Endothelial cell of umbilical vein (primary cell): ENCODE results near the gene SLC25A48. TPM values are rescaled to one million over a fixed set of nuclear protein-coding genes. Genes with fewer than 3 reads are reported as not detected.

Experiments used
- BruUV-seq: library from RNA; stranded (reverse); fragments of 400-500 nt; replicated peaks from 2 replicates; lab custom pipeline; 2021; lab: Mats Ljungman, UMichigan
- CTCF ChIA-PET: fragments of 300-600, 350-600 bp; sonication (Branson Sonifier 250); formaldehyde crosslinking; loops from one replicate; lab custom pipeline; 2021; ENCODE audit warnings: antibody characterized with exemption, inconsistent platforms; lab: Charles Lee
- POLR2A ChIA-PET: fragments of 300-600, 350-600 bp; sonication (Branson Sonifier 250); formaldehyde crosslinking; loops from one replicate; lab custom pipeline; 2021; ENCODE audit warnings: antibody characterized with exemption, inconsistent platforms; lab: Charles Lee
- DNase-seq: peaks from one replicate; pipeline ENCODE4 v3.0.0-alpha.2; 2011; ENCODE audit warnings: low read depth, low spot score
- FAIRE-seq: peaks from 2 replicates; lab custom pipeline; 2011; peaks lifted over from hg19 to GRCh38; lab: Jason Lieb, UNC
- H2AFZ ChIP-seq: 2 replicates; pipeline ENCODE4 v1.6.0; 2012; ENCODE audit warnings: low read depth, low read length, control low read depth, inconsistent platforms
- H3K27ac ChIP-seq: 2 replicates; pipeline ENCODE4 v1.5.1; 2011; ENCODE audit warnings: low read depth, mild to moderate bottlenecking, control low read depth, low read length, moderate library complexity; ENCODE audit not compliant: insufficient read depth
- H3K27me3 ChIP-seq, 2 experiments: 2 replicates each; pipeline versions ENCODE4 v1.6.0 to v1.6.1; 2011; ENCODE audit warnings: low read length in 2 of 2, mixed read lengths in 1 of 2; ENCODE audit not compliant: control insufficient read depth in 2 of 2, insufficient read depth in 2 of 2
- H3K36me3 ChIP-seq, 2 experiments: 2 replicates in 1 of 2; 3 replicates in 1 of 2; pipeline ENCODE4 v1.5.1; 2011; ENCODE audit warnings: low read length in 2 of 2, mild to moderate bottlenecking in 1 of 2, moderate library complexity in 1 of 2; ENCODE audit not compliant: control insufficient read depth in 2 of 2, insufficient read depth in 2 of 2; ENCODE audit errors: extremely low read depth in 1 of 2
- H3K4me1 ChIP-seq: 3 replicates; pipeline ENCODE4 v1.5.1; 2011; ENCODE audit warnings: mild to moderate bottlenecking, low read length; ENCODE audit not compliant: control insufficient read depth, insufficient read depth; ENCODE audit errors: extremely low read depth
- H3K4me2 ChIP-seq: 2 replicates; pipeline ENCODE4 v1.6.1; 2011; ENCODE audit warnings: low read length, control low read depth, mixed read lengths; ENCODE audit not compliant: insufficient read depth
- H3K4me3 ChIP-seq, 3 experiments: fragments of 200-600 bp in 1 of 3; sonication (generic), shearing (Covaris generic) in 1 of 3; replicated peaks in 1 of 3; 2 replicates each; pipeline ENCODE4 v1.5.1; 2011 to 2016; ENCODE audit warnings: control low read depth in 3 of 3, low read length in 3 of 3, mild to moderate bottlenecking in 2 of 3, inconsistent platforms in 1 of 3, low read depth in 1 of 3, moderate library complexity in 1 of 3; ENCODE audit not compliant: insufficient read depth in 1 of 3
- H3K79me2 ChIP-seq: 2 replicates; pipeline ENCODE4 v1.6.0; 2012; ENCODE audit warnings: low read length, inconsistent platforms; ENCODE audit not compliant: control insufficient read depth, insufficient read depth
- H3K9ac ChIP-seq: replicated peaks from 2 replicates; pipeline ENCODE3; 2011; ENCODE audit warnings: low read length, control low read depth; ENCODE audit not compliant: insufficient read depth; ENCODE audit errors: extremely low read depth
- H3K9me1 ChIP-seq: replicated peaks from 3 replicates; pipeline ENCODE4 v1.6.0; 2011; ENCODE audit warnings: mild to moderate bottlenecking, low read length; ENCODE audit not compliant: control insufficient read depth, insufficient read depth; ENCODE audit errors: extremely low read depth
- H3K9me3 ChIP-seq: replicated peaks from 2 replicates; pipeline ENCODE4 v1.5.1; 2012; ENCODE audit warnings: low read length, inconsistent platforms; ENCODE audit not compliant: control insufficient read depth, insufficient read depth
- H4K20me1 ChIP-seq: replicated peaks from 2 replicates; pipeline ENCODE3; 2011; ENCODE audit warnings: mild to moderate bottlenecking, low read length; ENCODE audit not compliant: control insufficient read depth, insufficient read depth; ENCODE audit errors: extremely low read depth
- EZH2 ChIP-seq: IDR thresholded peaks from 2 replicates; pipeline ENCODE4 v1.6.1; 2012; ENCODE audit warnings: borderline replicate concordance, low read depth, mild to moderate bottlenecking, moderate library complexity, low read length, inconsistent platforms; ENCODE audit not compliant: severe bottlenecking
- FOS ChIP-seq: IDR thresholded peaks from 2 replicates; pipeline ENCODE4 v1.6.1; 2011; ENCODE audit warnings: mild to moderate bottlenecking, low read length, moderate library complexity, borderline replicate concordance; ENCODE audit not compliant: insufficient read depth
- GATA2 ChIP-seq: IDR thresholded peaks from 2 replicates; pipeline ENCODE4 v1.7.0; 2011; ENCODE audit warnings: low read depth, mild to moderate bottlenecking, moderate library complexity, mixed read lengths, low read length; ENCODE audit not compliant: insufficient read length, insufficient read depth
- MYC ChIP-seq: IDR thresholded peaks from one replicate; pipeline ENCODE4 v1.6.1; 2011; ENCODE audit warnings: mild to moderate bottlenecking, low read depth, low read length
- POLR2AphosphoS5 ChIP-seq: IDR thresholded peaks from 2 replicates; pipeline ENCODE4 v1.6.1; 2012; ENCODE audit warnings: low read depth, mild to moderate bottlenecking, control low read depth, low read length, moderate library complexity; ENCODE audit not compliant: insufficient read depth
- dilution Hi-C: fragments of 300-500 bp; cut with MboI; formaldehyde crosslinking; loops from one replicate; pipeline ENCODE4 v1.15.0; 2019; ENCODE audit warnings: low sequenced_read_pairs; ENCODE audit not compliant: extremely low pct_ligation_motif_present
- intact Hi-C: fragments of 100-400 bp; cut with micrococcal nuclease; formaldehyde crosslinking; loops from one replicate; pipeline ENCODE4 v1.10.0; 2022
- polyA plus RNA-seq, 4 experiments: library from polyadenylated mRNA; depleted of rRNA in 3 of 4; stranded (reverse) in 3 of 4; unstranded in 1 of 4; fragments of >200 nt; gene quantifications; 2 replicates each; pipeline versions ENCODE4 v1.2.1 to v1.2.3, GENCODE V29; 2011 to 2012; ENCODE audit warnings: missing spikeins in 1 of 4
- total RNA-seq: library from RNA; stranded (reverse); gene quantifications from 2 replicates; pipeline ENCODE4 v1.2.3, GENCODE V29; 2021
- TF ChIP-seq, protein P1 (sequence below), 2 donors: IDR thresholded peaks; 1 replicate in 1 of 2; 2 replicates in 1 of 2; pipeline ENCODE4 v1.5.1; 2011; ENCODE audit warnings: low read length in 2 of 2, mild to moderate bottlenecking in 2 of 2, moderate library complexity in 2 of 2, control low read depth in 1 of 2, inconsistent platforms in 1 of 2, low read depth in 1 of 2; ENCODE audit not compliant: insufficient read depth in 1 of 2; ENCODE audit errors: extremely low read depth in 1 of 2

The SLC25A48 gene
- total and polyA plus RNA-seq, 2 donors (not counting 3 experiments of a cell fraction or from before 2014, with no cell fraction given): not detected

DNA sequence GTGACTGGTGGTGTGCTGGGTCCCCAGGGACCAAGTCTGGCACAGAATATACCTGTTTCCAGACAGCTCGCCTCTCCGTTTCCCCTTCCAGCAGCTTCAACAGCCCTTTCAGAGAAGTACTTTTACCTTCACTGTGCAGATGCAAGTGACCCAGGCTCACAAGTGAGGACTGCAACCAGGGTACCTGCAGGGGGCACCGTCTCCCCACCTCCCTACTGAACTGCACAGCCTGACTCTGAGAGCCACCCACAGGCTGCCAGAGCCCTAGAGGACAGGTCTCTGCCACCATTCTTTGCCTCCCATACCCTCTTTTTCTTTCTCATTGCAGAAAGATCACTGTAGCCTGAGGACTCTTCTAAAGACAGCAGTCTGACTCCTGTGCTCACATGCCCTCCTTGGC lies 45.8 kb downstream of the SLC25A48 start:
- no peaks in the 10 kb centered on the region for H3K36me3 ChIP-seq
- H3K27me3 ChIP-seq: peaks cover 0 to 5% of the 10 kb centered on the region in 2 experiments
- ChIA-PET POLR2A (no interaction called here), CTCF (interaction anchor here (1.2 kb wide), 1 partner anchor 332 kb away, joined by 3 read pairs; no protein-coding TSS in a partner anchor)
- no peaks in the 10 kb centered on the region for H3K79me2 ChIP-seq
- H3K9me3 ChIP-seq: no peaks in the 10 kb centered on the region
- no peak overlapping the region for H3K27ac ChIP-seq
- DNase-seq: peak; percentile 3
- dilution Hi-C loops: no loop called here
- TF ChIP-seq POLR2AphosphoS5 (no peak), FOS (no peak), GATA2 (no peak), EZH2 (no peak), MYC (no peak)
- TF ChIP-seq, protein P1, sequence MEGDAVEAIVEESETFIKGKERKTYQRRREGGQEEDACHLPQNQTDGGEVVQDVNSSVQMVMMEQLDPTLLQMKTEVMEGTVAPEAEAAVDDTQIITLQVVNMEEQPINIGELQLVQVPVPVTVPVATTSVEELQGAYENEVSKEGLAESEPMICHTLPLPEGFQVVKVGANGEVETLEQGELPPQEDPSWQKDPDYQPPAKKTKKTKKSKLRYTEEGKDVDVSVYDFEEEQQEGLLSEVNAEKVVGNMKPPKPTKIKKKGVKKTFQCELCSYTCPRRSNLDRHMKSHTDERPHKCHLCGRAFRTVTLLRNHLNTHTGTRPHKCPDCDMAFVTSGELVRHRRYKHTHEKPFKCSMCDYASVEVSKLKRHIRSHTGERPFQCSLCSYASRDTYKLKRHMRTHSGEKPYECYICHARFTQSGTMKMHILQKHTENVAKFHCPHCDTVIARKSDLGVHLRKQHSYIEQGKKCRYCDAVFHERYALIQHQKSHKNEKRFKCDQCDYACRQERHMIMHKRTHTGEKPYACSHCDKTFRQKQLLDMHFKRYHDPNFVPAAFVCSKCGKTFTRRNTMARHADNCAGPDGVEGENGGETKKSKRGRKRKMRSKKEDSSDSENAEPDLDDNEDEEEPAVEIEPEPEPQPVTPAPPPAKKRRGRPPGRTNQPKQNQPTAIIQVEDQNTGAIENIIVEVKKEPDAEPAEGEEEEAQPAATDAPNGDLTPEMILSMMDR (IDR thresholded peaks at IDR 0.05; ENCODE audit: extremely low read depth in 1 of 2, insufficient read depth in 1 of 2, low read depth in 1 of 2, low read length in 2 of 2): peak in 1 of 2 donors; percentile 27
- no peaks in the 10 kb centered on the region for H4K20me1 ChIP-seq
- H3K4me3 ChIP-seq: no peak overlapping the region
- no peaks in the 10 kb centered on the region for H3K9me1 ChIP-seq
- no TSS peak for BruUV-seq
- no peaks in the 10 kb centered on the region for H3K4me1 ChIP-seq
- intact Hi-C loops: no loop called here
- no peak overlapping the region for H2AFZ ChIP-seq
- H3K4me2 ChIP-seq: no peak overlapping the region
- H3K9ac ChIP-seq: no peak overlapping the region
- FAIRE-seq: no peak
